PFSK-1 (cell line): ENCODE results near the gene OR6S1.

Experiments
- FOXP2 ChIP-seq: optimal IDR thresholded peaks from 2 replicates; pipeline ENCODE3; 2011; ENCODE audit warnings: borderline replicate concordance, control low read depth, inconsistent platforms; ENCODE audit not compliant: insufficient read depth; ENCODE audit errors: extremely low read length, extremely low read depth
- POLR2AphosphoS5 ChIP-seq: IDR thresholded peaks from 2 replicates; pipeline ENCODE4 v1.6.1; 2012; ENCODE audit warnings: low read depth, mild to moderate bottlenecking, control low read depth, low read length, moderate library complexity
- TF ChIP-seq, protein P1 (sequence below), 2 experiments: IDR thresholded peaks; 2 replicates each; pipeline versions ENCODE4 v1.6.1 to v1.8.0; 2011 to 2012; ENCODE audit warnings: low read depth in 2 of 2, low read length in 2 of 2, control low read depth in 1 of 2, inconsistent platforms in 1 of 2, mild to moderate bottlenecking in 1 of 2, moderate library complexity in 1 of 2; ENCODE audit not compliant: insufficient read depth in 1 of 2

DNA sequence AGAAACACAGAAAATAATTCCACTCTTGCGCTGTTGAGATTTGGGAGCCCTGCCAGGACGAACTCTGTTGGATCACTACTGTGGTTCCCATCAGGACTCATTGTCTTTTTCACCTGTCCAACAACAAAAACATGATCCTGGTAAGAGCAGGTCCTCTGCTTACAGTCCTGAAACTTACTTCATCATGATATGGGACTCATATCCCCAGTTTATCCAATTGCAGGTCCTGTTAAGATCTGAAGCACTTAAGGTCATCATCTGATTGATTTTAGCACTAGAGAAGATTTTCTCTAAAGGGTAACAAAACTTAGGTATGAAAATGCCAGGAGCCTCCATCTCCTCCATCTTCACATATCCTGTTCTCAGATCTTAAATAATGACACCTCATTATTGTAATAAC lies at the start of gene OR6S1:
- TF ChIP-seq POLR2AphosphoS5 (no peak), FOXP2 (no peak)
- TF ChIP-seq, protein P1, sequence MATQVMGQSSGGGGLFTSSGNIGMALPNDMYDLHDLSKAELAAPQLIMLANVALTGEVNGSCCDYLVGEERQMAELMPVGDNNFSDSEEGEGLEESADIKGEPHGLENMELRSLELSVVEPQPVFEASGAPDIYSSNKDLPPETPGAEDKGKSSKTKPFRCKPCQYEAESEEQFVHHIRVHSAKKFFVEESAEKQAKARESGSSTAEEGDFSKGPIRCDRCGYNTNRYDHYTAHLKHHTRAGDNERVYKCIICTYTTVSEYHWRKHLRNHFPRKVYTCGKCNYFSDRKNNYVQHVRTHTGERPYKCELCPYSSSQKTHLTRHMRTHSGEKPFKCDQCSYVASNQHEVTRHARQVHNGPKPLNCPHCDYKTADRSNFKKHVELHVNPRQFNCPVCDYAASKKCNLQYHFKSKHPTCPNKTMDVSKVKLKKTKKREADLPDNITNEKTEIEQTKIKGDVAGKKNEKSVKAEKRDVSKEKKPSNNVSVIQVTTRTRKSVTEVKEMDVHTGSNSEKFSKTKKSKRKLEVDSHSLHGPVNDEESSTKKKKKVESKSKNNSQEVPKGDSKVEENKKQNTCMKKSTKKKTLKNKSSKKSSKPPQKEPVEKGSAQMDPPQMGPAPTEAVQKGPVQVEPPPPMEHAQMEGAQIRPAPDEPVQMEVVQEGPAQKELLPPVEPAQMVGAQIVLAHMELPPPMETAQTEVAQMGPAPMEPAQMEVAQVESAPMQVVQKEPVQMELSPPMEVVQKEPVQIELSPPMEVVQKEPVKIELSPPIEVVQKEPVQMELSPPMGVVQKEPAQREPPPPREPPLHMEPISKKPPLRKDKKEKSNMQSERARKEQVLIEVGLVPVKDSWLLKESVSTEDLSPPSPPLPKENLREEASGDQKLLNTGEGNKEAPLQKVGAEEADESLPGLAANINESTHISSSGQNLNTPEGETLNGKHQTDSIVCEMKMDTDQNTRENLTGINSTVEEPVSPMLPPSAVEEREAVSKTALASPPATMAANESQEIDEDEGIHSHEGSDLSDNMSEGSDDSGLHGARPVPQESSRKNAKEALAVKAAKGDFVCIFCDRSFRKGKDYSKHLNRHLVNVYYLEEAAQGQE (IDR thresholded peaks at IDR 0.05; ENCODE audit: insufficient read depth in 1 of 2, low read depth in 2 of 2, low read length in 2 of 2), result no peak
